Measurements from ENCODE around the gene TACC3.

TACC3 gene

DNA sequence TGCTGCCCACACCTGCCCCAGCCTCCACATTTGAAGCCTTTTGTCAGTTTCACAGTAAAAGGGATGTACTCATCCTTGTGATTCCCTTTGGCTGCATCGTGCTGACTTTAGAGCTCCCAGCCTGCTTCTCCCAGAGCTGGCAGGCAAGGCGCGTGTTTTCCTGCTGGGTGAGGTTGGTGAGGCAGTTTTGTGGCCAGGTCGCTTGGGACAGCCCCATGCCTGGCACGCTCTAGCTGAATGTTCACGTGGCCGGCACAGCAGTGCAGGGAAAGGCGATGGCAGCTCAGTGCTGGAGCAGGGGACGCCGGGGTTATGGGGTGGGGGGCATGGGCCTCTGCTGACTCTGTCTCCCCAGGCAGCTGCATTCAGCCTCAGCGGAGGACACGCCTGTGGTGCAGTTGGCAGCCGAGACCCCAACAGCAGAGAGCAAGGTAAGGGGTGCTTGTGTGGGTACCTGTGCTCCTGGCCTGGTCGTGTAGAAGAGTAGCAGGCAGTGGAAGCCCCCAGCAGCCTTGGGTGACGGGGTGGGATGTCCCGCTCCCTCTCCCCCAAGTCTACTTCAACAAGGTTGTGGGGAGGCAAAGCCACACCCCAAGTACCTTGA, 9.3 kb downstream of the TACC3 start:
- in situ Hi-C loops (cut with MboI; ENCODE audit: low sequenced_read_pairs, unreplicated experiment): no loop called here
- DNase-seq (ENCODE audit: low spot score): no peak
- TF ChIP-seq, protein P1, sequence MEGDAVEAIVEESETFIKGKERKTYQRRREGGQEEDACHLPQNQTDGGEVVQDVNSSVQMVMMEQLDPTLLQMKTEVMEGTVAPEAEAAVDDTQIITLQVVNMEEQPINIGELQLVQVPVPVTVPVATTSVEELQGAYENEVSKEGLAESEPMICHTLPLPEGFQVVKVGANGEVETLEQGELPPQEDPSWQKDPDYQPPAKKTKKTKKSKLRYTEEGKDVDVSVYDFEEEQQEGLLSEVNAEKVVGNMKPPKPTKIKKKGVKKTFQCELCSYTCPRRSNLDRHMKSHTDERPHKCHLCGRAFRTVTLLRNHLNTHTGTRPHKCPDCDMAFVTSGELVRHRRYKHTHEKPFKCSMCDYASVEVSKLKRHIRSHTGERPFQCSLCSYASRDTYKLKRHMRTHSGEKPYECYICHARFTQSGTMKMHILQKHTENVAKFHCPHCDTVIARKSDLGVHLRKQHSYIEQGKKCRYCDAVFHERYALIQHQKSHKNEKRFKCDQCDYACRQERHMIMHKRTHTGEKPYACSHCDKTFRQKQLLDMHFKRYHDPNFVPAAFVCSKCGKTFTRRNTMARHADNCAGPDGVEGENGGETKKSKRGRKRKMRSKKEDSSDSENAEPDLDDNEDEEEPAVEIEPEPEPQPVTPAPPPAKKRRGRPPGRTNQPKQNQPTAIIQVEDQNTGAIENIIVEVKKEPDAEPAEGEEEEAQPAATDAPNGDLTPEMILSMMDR (IDR thresholded peaks at IDR 0.05; ENCODE audit: borderline replicate concordance, control extremely low read depth, extremely low read depth, insufficient read depth, missing control alignments): no peak

DNA sequence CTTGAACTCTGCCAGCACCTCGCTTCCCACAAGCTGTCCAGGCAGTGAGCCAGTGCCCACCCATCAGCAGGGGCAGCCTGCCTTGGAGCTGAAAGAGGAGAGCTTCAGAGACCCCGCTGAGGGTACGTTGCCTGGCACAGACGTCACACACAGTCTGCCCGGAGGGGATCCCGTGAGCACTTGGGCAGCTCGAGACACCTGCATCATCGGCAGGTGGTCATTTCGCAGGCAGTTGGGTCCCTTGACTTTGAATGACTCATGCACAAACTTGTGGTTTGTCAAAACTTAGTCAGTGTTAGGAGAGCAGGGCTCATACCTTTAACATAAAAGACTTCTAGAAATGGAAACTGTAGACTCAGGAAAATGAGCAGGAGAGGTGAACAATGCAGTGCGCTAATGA, 9.9 kb downstream of the TACC3 start:
- TF ChIP-seq, protein P1 (IDR thresholded peaks at IDR 0.05; ENCODE audit: borderline replicate concordance, control extremely low read depth, extremely low read depth, insufficient read depth, missing control alignments): no peak
- in situ Hi-C loops (cut with MboI; ENCODE audit: low sequenced_read_pairs, unreplicated experiment): no loop called here
- no peak for DNase-seq (ENCODE audit: low spot score)

DNA sequence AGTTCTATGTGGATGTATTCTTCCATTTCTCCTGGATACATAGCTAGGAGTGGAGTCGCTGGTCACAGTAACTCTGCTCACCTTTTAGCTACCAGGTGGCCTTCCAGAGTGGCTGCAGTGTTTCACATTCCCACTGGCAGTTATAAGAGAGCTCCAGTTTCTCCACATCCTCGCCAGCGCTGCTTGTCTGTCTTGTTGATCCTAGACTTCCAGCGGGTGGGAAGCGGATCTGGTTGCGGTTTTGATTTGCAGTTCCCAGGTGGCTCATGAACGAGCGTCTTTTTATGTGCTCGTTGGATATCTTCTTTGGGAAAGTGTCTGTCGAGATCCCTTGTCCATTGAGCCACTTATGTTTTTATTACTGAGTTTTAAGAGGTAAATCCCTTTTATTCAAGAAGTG, 11.6 kb downstream of the TACC3 start:
- no peak for DNase-seq (ENCODE audit: low spot score)
- TF ChIP-seq, protein P1 (IDR thresholded peaks at IDR 0.05; ENCODE audit: borderline replicate concordance, control extremely low read depth, extremely low read depth, insufficient read depth, missing control alignments): no peak
- in situ Hi-C loops (cut with MboI; ENCODE audit: low sequenced_read_pairs, unreplicated experiment): no loop called here

DNA sequence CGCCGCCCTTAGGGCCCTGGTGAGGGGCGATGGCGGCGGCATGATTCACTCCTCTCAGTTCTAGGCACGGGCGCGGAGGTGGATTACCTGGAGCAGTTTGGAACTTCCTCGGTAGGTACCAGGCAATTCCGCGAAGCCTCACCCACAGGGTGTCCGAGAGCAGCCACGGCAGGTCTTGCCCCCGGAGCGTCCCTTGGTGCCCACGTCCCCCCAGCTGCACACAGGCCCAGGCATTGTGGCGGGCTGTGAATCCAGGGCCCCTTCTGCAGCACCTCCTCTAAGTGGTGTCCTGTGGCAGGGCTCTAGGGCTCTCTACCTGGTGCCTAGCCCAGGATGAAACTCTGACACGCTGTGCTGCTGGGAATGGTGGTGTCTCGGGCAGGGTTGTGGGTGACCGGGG, 13.9 kb downstream of the TACC3 start:
- in situ Hi-C loops (cut with MboI; ENCODE audit: low sequenced_read_pairs, unreplicated experiment): no loop called here
- DNase-seq (ENCODE audit: low spot score): no peak
- TF ChIP-seq, protein P1 (IDR thresholded peaks at IDR 0.05; ENCODE audit: borderline replicate concordance, control extremely low read depth, extremely low read depth, insufficient read depth, missing control alignments): no peak

DNA sequence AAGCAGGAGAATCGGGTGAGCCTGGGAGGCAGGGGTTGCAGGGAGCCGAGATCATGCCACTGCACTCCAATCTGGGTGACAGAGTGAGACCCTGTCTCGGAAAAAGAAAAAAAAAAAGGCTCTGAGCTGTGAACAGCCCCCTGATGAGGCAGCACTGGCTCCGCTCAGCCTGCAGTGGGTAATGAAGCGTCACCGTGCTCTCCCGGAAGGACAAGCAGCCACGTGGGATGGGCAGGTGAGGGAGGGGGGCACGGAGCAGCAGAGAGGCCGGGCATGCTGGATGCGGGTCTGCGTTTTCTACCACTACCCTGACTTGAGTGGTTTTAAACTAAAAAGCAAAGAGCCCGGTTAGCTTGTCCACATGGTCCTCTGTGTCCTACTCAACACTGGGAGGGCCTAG, 15.5 kb downstream of the TACC3 start:
- in situ Hi-C loops (cut with MboI; ENCODE audit: low sequenced_read_pairs, unreplicated experiment): no loop called here
- no peak for DNase-seq (ENCODE audit: low spot score)
- TF ChIP-seq, protein P1 (IDR thresholded peaks at IDR 0.05; ENCODE audit: borderline replicate concordance, control extremely low read depth, extremely low read depth, insufficient read depth, missing control alignments): no peak

DNA sequence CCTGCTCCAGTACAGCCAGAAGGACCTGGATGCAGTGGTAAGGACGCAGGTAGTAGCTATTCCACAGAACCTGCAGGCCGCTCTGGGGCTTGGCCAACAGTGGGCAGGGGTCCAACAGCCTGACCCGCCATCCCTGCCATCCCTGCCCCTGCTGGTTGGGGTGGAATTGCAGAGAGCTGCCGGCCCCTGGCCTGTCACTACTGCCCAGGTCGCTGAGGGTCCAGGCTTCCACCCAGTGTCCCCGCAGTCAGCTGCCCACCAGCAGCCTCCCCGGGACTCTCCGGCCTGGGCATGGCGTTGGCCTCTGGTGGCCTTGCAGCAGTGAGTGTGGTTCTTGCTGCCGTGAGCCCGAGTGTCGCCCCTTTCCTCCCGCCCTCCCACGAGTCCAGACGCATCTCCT, 16.3 kb downstream of the TACC3 start:
- TF ChIP-seq, protein P1 (IDR thresholded peaks at IDR 0.05; ENCODE audit: borderline replicate concordance, control extremely low read depth, extremely low read depth, insufficient read depth, missing control alignments): no peak
- in situ Hi-C loops (cut with MboI; ENCODE audit: low sequenced_read_pairs, unreplicated experiment): no loop called here
- DNase-seq (ENCODE audit: low spot score): no peak
